PC-9 (cell line): ENCODE measurements around the gene CAPN9.

ENCODE experiments used
- CTCF ChIP-seq: fragments of 200-600 bp; sonication (generic); conservative IDR thresholded peaks from 2 replicates; pipeline ENCODE4 v1.6.1; 2017; ENCODE audit warnings: mixed run types, antibody characterized with exemption, mild to moderate bottlenecking, moderate library complexity
- EZH2 ChIP-seq: fragments of 200-600 bp; sonication (generic); IDR thresholded peaks from 2 replicates; pipeline ENCODE4 v1.8.0; 2017; ENCODE audit warnings: antibody characterized with exemption, low read depth

- TF ChIP-seq EZH2: no peak
- TF ChIP-seq CTCF: no peak
Measured at GRCh38 chr1:230821346-230821745, 74.2 kb downstream of the CAPN9 start.
